GM12878 (cell line): ENCODE measurements around the gene ANO10. TPM values are rescaled to one million over a fixed set of nuclear protein-coding genes. Genes with fewer than 3 reads are reported as not detected.

Experiments
- ATAC-seq: fragments of 200-7000 bp; cut with Tn5 transposase; 3 replicates; pipeline ENCODE4 v1.9.1; 2020; ENCODE audit warnings: mild to moderate bottlenecking, moderate library complexity
- BruUV-seq: library from RNA; stranded (reverse); fragments of 400-500 nt; replicated peaks from 2 replicates; lab custom pipeline; 2021; lab: Mats Ljungman, UMichigan
- CTCF ChIA-PET: fragments of 300-600 bp; sonication (Branson Sonifier 250); formaldehyde crosslinking; extraction: SDS; loops from one replicate; lab custom pipeline; 2021; ENCODE audit warnings: inconsistent platforms; lab: Yijun Ruan, JAX
- POLR2A ChIA-PET: fragments of 350-600 bp; formaldehyde crosslinking; extraction: SDS; loops from one replicate; lab custom pipeline; 2021; ENCODE audit warnings: inconsistent platforms; lab: Charles Lee
- RAD21 ChIA-PET: fragments of 300-600 bp; sonication (Branson Sonifier 250); formaldehyde crosslinking; loops from one replicate; lab custom pipeline; 2023; ENCODE audit warnings: antibody characterized with exemption; ENCODE audit not compliant: unreplicated experiment; lab: Charles Lee
- SMC1A ChIA-PET: fragments of 300-600 bp; sonication (Branson Sonifier 250); formaldehyde crosslinking; loops from one replicate; lab custom pipeline; 2023; ENCODE audit not compliant: unreplicated experiment, uncharacterized antibody; lab: Charles Lee
- DNase-seq: peaks from one replicate; pipeline ENCODE4 v3.0.0-alpha.2; 2011; ENCODE audit warnings: low read depth, low spot score
- FAIRE-seq: peaks from 3 replicates; lab custom pipeline; 2011; peaks lifted over from hg19 to GRCh38; lab: Jason Lieb, UNC
- H2AFZ ChIP-seq: 2 replicates; pipeline ENCODE4 v1.6.0; 2011; ENCODE audit warnings: low read depth, low read length, control low read depth; ENCODE audit not compliant: control insufficient read depth
- H3K27ac ChIP-seq: 2 replicates; pipeline ENCODE4 v1.5.1; 2011; ENCODE audit warnings: control low read depth; ENCODE audit not compliant: control insufficient read depth, insufficient read depth
- H3K27me3 ChIP-seq, 2 experiments: replicated peaks in 1 of 2; 2 replicates each; pipeline versions ENCODE4 v1.6.0 to v1.6.1; 2011; ENCODE audit warnings: low read length in 1 of 2; ENCODE audit not compliant: control insufficient read depth in 2 of 2, insufficient read depth in 2 of 2
- H3K36me3 ChIP-seq, 2 experiments: 2 replicates each; pipeline ENCODE4 v1.5.1; 2011; ENCODE audit warnings: low read length in 1 of 2; ENCODE audit not compliant: control insufficient read depth in 2 of 2, insufficient read depth in 2 of 2
- H3K4me1 ChIP-seq: 2 replicates; pipeline ENCODE4 v1.6.1; 2011; ENCODE audit warnings: mild to moderate bottlenecking, low read length, moderate library complexity, mixed read lengths; ENCODE audit not compliant: control insufficient read depth, insufficient read depth
- H3K4me2 ChIP-seq: 2 replicates; pipeline ENCODE4 v1.6.0; 2011; ENCODE audit warnings: control low read depth; ENCODE audit not compliant: control insufficient read depth, insufficient read depth
- H3K4me3 ChIP-seq: fragments of 200-600 bp; sonication (generic); 2 replicates; pipeline ENCODE4 v1.5.1; 2016
- H3K79me2 ChIP-seq: 2 replicates; pipeline ENCODE4 v1.6.0; 2011; ENCODE audit warnings: low read length; ENCODE audit not compliant: control insufficient read depth, insufficient read depth
- H3K9ac ChIP-seq: 2 replicates; pipeline ENCODE4 v1.8.0; 2011; ENCODE audit warnings: low read length, control low read depth, mixed read lengths; ENCODE audit not compliant: control insufficient read depth, insufficient read depth
- H3K9me3 ChIP-seq: replicated peaks from 3 replicates; pipeline ENCODE4 v1.5.1; 2011; ENCODE audit warnings: mild to moderate bottlenecking, low read length; ENCODE audit not compliant: control insufficient read depth, insufficient read depth
- H4K20me1 ChIP-seq: 2 replicates; pipeline ENCODE4 v1.6.0; 2011; ENCODE audit not compliant: control insufficient read depth, insufficient read depth
- EZH2 ChIP-seq: IDR thresholded peaks from 2 replicates; pipeline ENCODE4 v1.6.1; 2012; ENCODE audit warnings: low read depth, mild to moderate bottlenecking, control low read depth, inconsistent platforms, low read length, borderline replicate concordance; ENCODE audit not compliant: control insufficient read depth
- KLF5 ChIP-seq: fragments of 450-650 bp; IDR thresholded peaks from 2 replicates; pipeline ENCODE4 v1.6.1; 2014; ENCODE audit warnings: mild to moderate bottlenecking; ENCODE audit not compliant: partially characterized antibody
- NRF1 ChIP-seq: conservative IDR thresholded peaks from 2 replicates; pipeline ENCODE4 v1.6.1; 2011; ENCODE audit warnings: mild to moderate bottlenecking, low read depth, low read length, improper control_type of control experiment
- RAD21 ChIP-seq: IDR thresholded peaks from 2 replicates; pipeline ENCODE4 v1.6.1; 2011; ENCODE audit warnings: mild to moderate bottlenecking, low read depth, low read length, moderate library complexity; ENCODE audit not compliant: insufficient read depth
- ZBTB33 ChIP-seq: fragments of 450-650 bp; IDR thresholded peaks from 2 replicates; pipeline ENCODE4 v1.6.1; 2017; ENCODE audit warnings: mild to moderate bottlenecking
- ZNF687 ChIP-seq: fragments of 450-650 bp; IDR thresholded peaks from 2 replicates; pipeline ENCODE4 v1.6.1; 2017; ENCODE audit warnings: mild to moderate bottlenecking, moderate library complexity
- in situ Hi-C: fragments of 300-500 bp; cut with MboI; formaldehyde crosslinking; loops from 9 replicates; pipeline ENCODE4 v1.14.3; 2018; ENCODE audit warnings: mixed read lengths
- intact Hi-C: fragments of 100-400 bp; cut with micrococcal nuclease; formaldehyde crosslinking; loops from one replicate; pipeline ENCODE4 v1.14.2; 2022; ENCODE audit not compliant: unreplicated experiment
- polyA plus RNA-seq, 11 experiments: library from polyadenylated mRNA; depleted of rRNA in 4 of 11; unstranded in 6 of 11; stranded (reverse) in 5 of 11; fragments of >200 nt; fragmentation: Nextera tagmentation in 4 of 11; fragmentation: Illumina TruSeq in 1 of 11; extraction: Ambion mirVana in 4 of 11; extraction: Trizol in 1 of 11; gene quantifications; 1 replicate in 1 of 11; 2 replicates in 10 of 11; pipeline versions ENCODE4 v1.2.1 to v1.2.3, GENCODE V29; 2011 to 2016; ENCODE audit warnings: inconsistent platforms in 2 of 11, missing spikeins in 2 of 11, low read depth in 1 of 11
- total RNA-seq, 4 experiments: library from RNA; depleted of rRNA in 3 of 4; stranded (reverse); fragments of >200 nt in 3 of 4; fragmentation: Illumina TruSeq in 1 of 4; extraction: Trizol in 1 of 4; gene quantifications; 2 replicates each; pipeline versions ENCODE4 v1.2.1 to v1.2.3, GENCODE V29; 2013 to 2021

ANO10 gene
- total and polyA plus RNA-seq, 10 of the 15 experiments (the other 5 are each of a cell fraction or from before 2014, with no cell fraction given) = 0.29 to 21.9 (median 1.6) TPM

DNA sequence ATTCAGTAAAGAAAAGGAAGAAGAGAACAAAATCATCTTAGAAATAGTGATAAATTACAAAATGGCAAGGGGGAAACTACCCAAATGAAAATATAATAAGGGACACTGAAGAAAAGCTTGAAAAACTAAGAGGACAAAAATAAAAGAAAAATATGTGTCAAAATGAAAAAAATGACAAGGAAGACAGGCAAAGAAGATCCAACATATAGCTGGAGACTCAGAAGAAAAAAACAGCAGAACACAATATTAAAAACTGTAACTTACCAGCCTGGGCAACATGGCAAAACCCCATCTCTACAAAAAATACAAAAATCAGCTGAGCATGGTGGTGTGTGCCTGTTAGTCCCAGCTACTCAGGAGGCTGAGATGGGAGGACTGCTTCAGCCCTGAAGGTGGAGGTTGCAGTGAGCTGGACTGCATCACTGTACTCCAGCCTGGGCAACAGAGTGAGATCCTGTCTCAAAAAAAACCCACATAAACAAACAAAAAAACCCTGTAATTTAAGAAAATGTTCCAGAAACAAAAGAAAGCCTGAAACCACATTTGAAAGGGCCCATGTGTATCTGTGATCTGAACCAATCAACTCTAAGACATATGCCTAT lies 93.2 kb downstream of the ANO10 start:
- H2AFZ ChIP-seq = no peak overlapping the region
- TF ChIP-seq RAD21 = no peak
- TF ChIP-seq EZH2 = no peak
- no peak for TF ChIP-seq NRF1
- TF ChIP-seq ZBTB33 = no peak
- TF ChIP-seq ZNF687 = no peak
- TF ChIP-seq KLF5 = no peak
- TF ChIP-seq, all 136 proteins: peak for 0
- H4K20me1 ChIP-seq = no peaks in the 10 kb centered on the region
- no peak overlapping the region for H3K27ac ChIP-seq
- SMC1A ChIA-PET = interaction anchor here (1.3 kb wide), 1 partner anchor 11 kb away, joined by 4 read pairs; no protein-coding TSS in a partner anchor
- intact Hi-C loops = no loop called here
- no peak overlapping the region for H3K4me3 ChIP-seq
- in situ Hi-C loops = no loop called here
- no peak overlapping the region for H3K9ac ChIP-seq
- CTCF ChIA-PET = no interaction called here
- no peaks in the 10 kb centered on the region for H3K27me3 ChIP-seq
- DNase-seq (no peak), FAIRE-seq (no peak), ATAC-seq (no peak)
- RAD21 ChIA-PET = no interaction called here
- no peaks in the 10 kb centered on the region for H3K79me2 ChIP-seq
- no peaks in the 10 kb centered on the region for H3K4me1 ChIP-seq
- no TSS peak for BruUV-seq
- POLR2A ChIA-PET = no interaction called here
- H3K36me3 ChIP-seq = no peaks in the 10 kb centered on the region
- no peaks in the 10 kb centered on the region for H3K9me3 ChIP-seq
- no peak overlapping the region for H3K4me2 ChIP-seq
